Fibroblast of the aortic adventitia (primary cell): ENCODE data around the gene OR1L8. TPM values are rescaled to one million over a fixed set of nuclear protein-coding genes. Genes with fewer than 3 reads are reported as not detected.

Experiments
- DNase-seq: peaks from one replicate; pipeline ENCODE4 v3.0.0-alpha.2; 2010; ENCODE audit warnings: low read depth
- H3K4me3 ChIP-seq: 2 replicates; pipeline ENCODE4 v1.5.1; 2011; ENCODE audit warnings: low read depth, mild to moderate bottlenecking, control low read depth, low read length, moderate library complexity
- total RNA-seq: library from RNA; depleted of rRNA; stranded (reverse); fragments of >200 nt; gene quantifications from 2 replicates; pipeline ENCODE4 v1.2.3, GENCODE V29; 2012; ENCODE audit warnings: low replicate concordance
- TF ChIP-seq, protein P1 (sequence below): IDR thresholded peaks from 2 replicates; pipeline ENCODE4 v1.5.1; 2011; ENCODE audit warnings: mild to moderate bottlenecking, low read length, control low read depth, inconsistent platforms; ENCODE audit not compliant: insufficient read depth

Gene OR1L8
- total RNA-seq, 1 donor: not detected

GRCh38 chr9:122518841-122519240 lies 64.3 kb downstream of the OR1L8 start, which contains the start of gene OR1J4:
OR1J4 (plus strand) TSS chr9:122519141; CDS start chr9:122519141, 0 bp downstream.
- TF ChIP-seq, protein P1, sequence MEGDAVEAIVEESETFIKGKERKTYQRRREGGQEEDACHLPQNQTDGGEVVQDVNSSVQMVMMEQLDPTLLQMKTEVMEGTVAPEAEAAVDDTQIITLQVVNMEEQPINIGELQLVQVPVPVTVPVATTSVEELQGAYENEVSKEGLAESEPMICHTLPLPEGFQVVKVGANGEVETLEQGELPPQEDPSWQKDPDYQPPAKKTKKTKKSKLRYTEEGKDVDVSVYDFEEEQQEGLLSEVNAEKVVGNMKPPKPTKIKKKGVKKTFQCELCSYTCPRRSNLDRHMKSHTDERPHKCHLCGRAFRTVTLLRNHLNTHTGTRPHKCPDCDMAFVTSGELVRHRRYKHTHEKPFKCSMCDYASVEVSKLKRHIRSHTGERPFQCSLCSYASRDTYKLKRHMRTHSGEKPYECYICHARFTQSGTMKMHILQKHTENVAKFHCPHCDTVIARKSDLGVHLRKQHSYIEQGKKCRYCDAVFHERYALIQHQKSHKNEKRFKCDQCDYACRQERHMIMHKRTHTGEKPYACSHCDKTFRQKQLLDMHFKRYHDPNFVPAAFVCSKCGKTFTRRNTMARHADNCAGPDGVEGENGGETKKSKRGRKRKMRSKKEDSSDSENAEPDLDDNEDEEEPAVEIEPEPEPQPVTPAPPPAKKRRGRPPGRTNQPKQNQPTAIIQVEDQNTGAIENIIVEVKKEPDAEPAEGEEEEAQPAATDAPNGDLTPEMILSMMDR: no peak

GRCh38 chr9:122518226-122518625 lies 65.0 kb downstream of the OR1L8 start:
- no peak for DNase-seq
- TF ChIP-seq, protein P1: no peak
- H3K4me3 ChIP-seq: no peak overlapping the region

More at GRCh38 chr9:122518841-122519240, 64.3 kb downstream of the OR1L8 start, which contains the start of gene OR1J4:
- H3K4me3 ChIP-seq: no peak within 1 kb of the TSS
- no peak for DNase-seq

Other genes starting within 250 kb of the OR1L8 start
- gene PTGS1, start 212.4 kb downstream of the OR1L8 start, total RNA-seq: 6.3 and 173 TPM in 2 replicates
- gene OR1J1, start 105.5 kb downstream of the OR1L8 start, total RNA-seq: not detected in 2 replicates
- 1.6 TPM in 1 of 2 replicates, not detected in the other for gene OR1J2, start 72.6 kb downstream of the OR1L8 start, total RNA-seq
- gene OR1J4, start 64.2 kb downstream of the OR1L8 start, total RNA-seq: 0.45 TPM in 1 of 2 replicates, not detected in the other
- gene OR1N1, start 56.1 kb downstream of the OR1L8 start, total RNA-seq: not detected in 2 replicates
- gene OR1N2, start 30.3 kb downstream of the OR1L8 start, total RNA-seq: 1.2 TPM in 1 of 2 replicates, not detected in the other
- 0.81 TPM in 1 of 2 replicates, not detected in the other for gene OR1Q1, start 31.4 kb upstream of the OR1L8 start, total RNA-seq
- not detected in 2 replicates for gene OR1B1, start 74.2 kb upstream of the OR1L8 start, total RNA-seq
- not detected in 2 replicates for gene OR1L1, start 78.3 kb upstream of the OR1L8 start, total RNA-seq
- gene OR1L3, start 91.7 kb upstream of the OR1L8 start, total RNA-seq: not detected in 2 replicates
- not detected in 2 replicates for gene OR1L4, start 140.6 kb upstream of the OR1L8 start, total RNA-seq
- not detected in 2 replicates for gene OR1L6, start 158.9 kb upstream of the OR1L8 start, total RNA-seq
- gene OR5C1, start 205.5 kb upstream of the OR1L8 start, total RNA-seq: not detected in 2 replicates
- gene OR1K1, start 216.7 kb upstream of the OR1L8 start, total RNA-seq: not detected in 2 replicates
- 35.8 and 40.1 TPM in 2 replicates for gene PDCL, start 245.2 kb upstream of the OR1L8 start, total RNA-seq